ENCODE data around the gene MIER2. TPM values are rescaled to one million over a fixed set of nuclear protein-coding genes. Genes with fewer than 3 reads are reported as not detected.
A peak's percentile ranks its signal among the peaks of the same experiment; 100 is the strongest.
"Not testable (repeated sequence)": the region's sequence is repeated elsewhere in the genome, so short reads cannot be mapped to it uniquely, and the experiment has no call there.

The MIER2 gene
- 10 to 100 TPM; 17.5 to 18.2 TPM for total RNA-seq
- 1 to 10 TPM; 1.1 to 7.8 TPM for polyA plus RNA-seq

- intact Hi-C loops (cut with micrococcal nuclease) = loop anchor here (1.0 kb wide), 1 partner anchor 162 kb away; no protein-coding TSS in a partner anchor
- Mint-ChIP-seq H3K4me3 (peak within 1 kb of the TSS; percentile 82 to 91 (median 87)), H3K27ac (peak within 1 kb of the TSS; percentile 77 to 93 (median 86)), H3K9me3 (no peaks in the 10 kb centered on the region), H3K4me1 (peaks cover 27 to 52% (median 42%) of the 10 kb centered on the region in 4 donors), H3K27me3 (no peaks in the 10 kb centered on the region), H3K36me3 (peaks cover under 1 to 7% of the 10 kb centered on the region in 2 donors)
- Histone ChIP-seq H3K9me3 (ENCODE audit: control insufficient read depth in 1 of 2, low read length in 2 of 2) (no peaks in the 10 kb centered on the region), H3K27ac (ENCODE audit: low read depth, low read length) (peak within 1 kb of the TSS; percentile 44), H3K4me3 (ENCODE audit: low read length in 2 of 2) (peak within 1 kb of the TSS; percentile 38 to 71), H3K36me3 (ENCODE audit: insufficient read depth, low read length) (no peaks in the 10 kb centered on the region), H3K4me1 (ENCODE audit: insufficient read depth, low read length) (peaks cover 43% of the 10 kb centered on the region), H3K27me3 (ENCODE audit: insufficient read depth, low read length) (no peaks in the 10 kb centered on the region)
- CTCF ChIA-PET (ENCODE audit: partially characterized antibody) = no interaction called here
- DNase-seq = peak; percentile 81 to 96 (median 89)
- POLR2A ChIA-PET (ENCODE audit: partially characterized antibody) = interaction anchor here (0.6 kb wide), 1 partner anchor 162 kb away, joined by 3 read pairs; no protein-coding TSS in a partner anchor
Measured at GRCh38 chr19:344625-345319, at the start of gene MIER2. Gene MIER2, minus strand, starts transcription at chr19:344796. Its CDS starts 14 bp downstream, at chr19:344782.

- H3K4me1 Mint-ChIP-seq; H3K27me3 Mint-ChIP-seq; intact Hi-C loops (cut with micrococcal nuclease); H3K36me3 Mint-ChIP-seq; H3K4me3 Mint-ChIP-seq; CTCF ChIA-PET (ENCODE audit: partially characterized antibody); H3K36me3 ChIP-seq (ENCODE audit: insufficient read depth, low read length); POLR2A ChIA-PET (ENCODE audit: partially characterized antibody); H3K27ac ChIP-seq (ENCODE audit: low read depth, low read length); H3K4me1 ChIP-seq (ENCODE audit: insufficient read depth, low read length); H3K9me3 Mint-ChIP-seq; H3K27me3 ChIP-seq (ENCODE audit: insufficient read depth, low read length); DNase-seq; H3K4me3 ChIP-seq (ENCODE audit: low read length in 2 of 2); H3K9me3 ChIP-seq (ENCODE audit: control insufficient read depth in 1 of 2, low read length in 2 of 2): not testable (repeated sequence)
- peak overlapping the region in 1 of 7 donors; percentile 57 for H3K27ac Mint-ChIP-seq
Measured at GRCh38 chr19:393560-393959, 49.0 kb upstream of the MIER2 start.

GRCh38 chr19:392375-392970 is 47.9 kb upstream of the MIER2 start:
- peaks cover 0 to 3% (median under 1%) of the 10 kb centered on the region in 4 donors for H3K4me1 Mint-ChIP-seq
- peak overlapping the region in 2 of 7 donors; percentile 52 to 73 for H3K27ac Mint-ChIP-seq
- Histone ChIP-seq H3K27me3 (ENCODE audit: insufficient read depth, low read length) (peaks cover 3% of the 10 kb centered on the region), H3K36me3 (ENCODE audit: insufficient read depth, low read length) (no peaks in the 10 kb centered on the region), H3K4me3 (ENCODE audit: low read length in 2 of 2) (no peak overlapping the region), H3K9me3 (ENCODE audit: control insufficient read depth in 1 of 2, low read length in 2 of 2) (no peaks in the 10 kb centered on the region), H3K4me1 (ENCODE audit: insufficient read depth, low read length) (no peaks in the 10 kb centered on the region), H3K27ac (ENCODE audit: low read depth, low read length) (no peak overlapping the region)
- H3K4me3 Mint-ChIP-seq = no peak overlapping the region
- intact Hi-C loops (cut with micrococcal nuclease) = no loop called here
- no peaks in the 10 kb centered on the region for H3K36me3 Mint-ChIP-seq
- ChIA-PET POLR2A (ENCODE audit: partially characterized antibody) (no interaction called here), CTCF (ENCODE audit: partially characterized antibody) (no interaction called here)
- DNase-seq = no peak
- H3K27me3 Mint-ChIP-seq = peaks cover 4 to 6% of the 10 kb centered on the region in 2 donors
- peaks cover 0 to 9% (median 4%) of the 10 kb centered on the region in 8 donors for H3K9me3 Mint-ChIP-seq

GRCh38 chr19:391726-392374 is 47.3 kb upstream of the MIER2 start:
- Mint-ChIP-seq H3K36me3 (no peaks in the 10 kb centered on the region), H3K27ac (no peak overlapping the region), H3K4me1 (peaks cover 0 to 3% (median under 1%) of the 10 kb centered on the region in 4 donors), H3K27me3 (peaks cover 4 to 8% of the 10 kb centered on the region in 2 donors), H3K9me3 (peaks cover 0 to 9% (median 4%) of the 10 kb centered on the region in 8 donors), H3K4me3 (peak overlapping the region in 1 of 8 donors; percentile 31)
- intact Hi-C loops (cut with micrococcal nuclease) = no loop called here
- Histone ChIP-seq H3K4me1 (ENCODE audit: insufficient read depth, low read length) (no peaks in the 10 kb centered on the region), H3K27ac (ENCODE audit: low read depth, low read length) (no peak overlapping the region), H3K4me3 (ENCODE audit: low read length in 2 of 2) (no peak overlapping the region), H3K9me3 (ENCODE audit: control insufficient read depth in 1 of 2, low read length in 2 of 2) (no peaks in the 10 kb centered on the region), H3K27me3 (ENCODE audit: insufficient read depth, low read length) (peaks cover 3% of the 10 kb centered on the region), H3K36me3 (ENCODE audit: insufficient read depth, low read length) (no peaks in the 10 kb centered on the region)
- no peak for DNase-seq
- CTCF ChIA-PET (ENCODE audit: partially characterized antibody) = no interaction called here
- POLR2A ChIA-PET (ENCODE audit: partially characterized antibody) = no interaction called here

- Histone ChIP-seq H3K36me3 (ENCODE audit: insufficient read depth, low read length) (no peaks in the 10 kb centered on the region), H3K27ac (ENCODE audit: low read depth, low read length) (no peak overlapping the region), H3K9me3 (ENCODE audit: control insufficient read depth in 1 of 2, low read length in 2 of 2) (no peaks in the 10 kb centered on the region), H3K4me3 (ENCODE audit: low read length in 2 of 2) (no peak overlapping the region), H3K4me1 (ENCODE audit: insufficient read depth, low read length) (no peaks in the 10 kb centered on the region), H3K27me3 (ENCODE audit: insufficient read depth, low read length) (peaks cover 3% of the 10 kb centered on the region)
- H3K36me3 Mint-ChIP-seq = no peaks in the 10 kb centered on the region
- ChIA-PET POLR2A (ENCODE audit: partially characterized antibody) (no interaction called here), CTCF (ENCODE audit: partially characterized antibody) (no interaction called here)
- no peak overlapping the region for H3K4me3 Mint-ChIP-seq
- H3K4me1 Mint-ChIP-seq = peaks cover 0 to 3% (median under 1%) of the 10 kb centered on the region in 4 donors
- intact Hi-C loops (cut with micrococcal nuclease) = no loop called here
- DNase-seq = no peak
- H3K9me3 Mint-ChIP-seq = peaks cover 0 to 9% (median 4%) of the 10 kb centered on the region in 8 donors
- H3K27me3 Mint-ChIP-seq = peaks cover 6 to 9% of the 10 kb centered on the region in 2 donors
- no peak overlapping the region for H3K27ac Mint-ChIP-seq
Measured at GRCh38 chr19:391207-391557, 46.6 kb upstream of the MIER2 start.

- Histone ChIP-seq H3K4me3 (ENCODE audit: low read length in 2 of 2) (no peak overlapping the region), H3K4me1 (ENCODE audit: insufficient read depth, low read length) (no peaks in the 10 kb centered on the region), H3K9me3 (ENCODE audit: control insufficient read depth in 1 of 2, low read length in 2 of 2) (no peaks in the 10 kb centered on the region), H3K36me3 (ENCODE audit: insufficient read depth, low read length) (no peaks in the 10 kb centered on the region), H3K27me3 (ENCODE audit: insufficient read depth, low read length) (peaks cover 3% of the 10 kb centered on the region), H3K27ac (ENCODE audit: low read depth, low read length) (no peak overlapping the region)
- Mint-ChIP-seq H3K27ac (no peak overlapping the region), H3K4me3 (no peak overlapping the region), H3K9me3 (peaks cover 0 to 7% (median 3%) of the 10 kb centered on the region in 8 donors), H3K36me3 (no peaks in the 10 kb centered on the region), H3K4me1 (peaks cover 0 to 3% (median 0%) of the 10 kb centered on the region in 4 donors), H3K27me3 (peaks cover 12 to 14% of the 10 kb centered on the region in 2 donors)
- POLR2A ChIA-PET (ENCODE audit: partially characterized antibody) = no interaction called here
- CTCF ChIA-PET (ENCODE audit: partially characterized antibody) = no interaction called here
- intact Hi-C loops (cut with micrococcal nuclease) = no loop called here
- DNase-seq = no peak
Measured at GRCh38 chr19:390386-391206, 46.0 kb upstream of the MIER2 start.

GRCh38 chr19:389935-390289 is 45.3 kb upstream of the MIER2 start:
- POLR2A ChIA-PET (ENCODE audit: partially characterized antibody) = no interaction called here
- no peaks in the 10 kb centered on the region for H3K9me3 ChIP-seq (ENCODE audit: control insufficient read depth in 1 of 2, low read length in 2 of 2)
- no peak overlapping the region for H3K4me3 ChIP-seq (ENCODE audit: low read length in 2 of 2)
- peaks cover 0 to 4% (median 2%) of the 10 kb centered on the region in 8 donors for H3K9me3 Mint-ChIP-seq
- no peak overlapping the region for H3K27ac ChIP-seq (ENCODE audit: low read depth, low read length)
- peaks cover 0 to 3% (median 0%) of the 10 kb centered on the region in 4 donors for H3K4me1 Mint-ChIP-seq
- H3K27ac Mint-ChIP-seq = no peak overlapping the region
- H3K36me3 ChIP-seq (ENCODE audit: insufficient read depth, low read length) = no peaks in the 10 kb centered on the region
- no peak for DNase-seq
- CTCF ChIA-PET (ENCODE audit: partially characterized antibody) = no interaction called here
- no peak overlapping the region for H3K4me3 Mint-ChIP-seq
- no peaks in the 10 kb centered on the region for H3K36me3 Mint-ChIP-seq
- peaks cover 17 to 20% of the 10 kb centered on the region in 2 donors for H3K27me3 Mint-ChIP-seq
- H3K4me1 ChIP-seq (ENCODE audit: insufficient read depth, low read length) = no peaks in the 10 kb centered on the region
- peaks cover 3% of the 10 kb centered on the region for H3K27me3 ChIP-seq (ENCODE audit: insufficient read depth, low read length)
- intact Hi-C loops (cut with micrococcal nuclease) = no loop called here

Data from CD4-positive, alpha-beta memory T cell (primary cell).